NCI-H1436 (cell line): ENCODE measurements around the gene GCLM.
"Not testable (repeated sequence)": the region's sequence is repeated elsewhere in the genome, so short reads cannot be mapped to it uniquely, and the experiment has no call there.

Experiments used
- DNase-seq: peaks from one replicate; lab custom pipeline; 2025; lab: John Stamatoyannopoulos, UW

GCLM gene, protein sequence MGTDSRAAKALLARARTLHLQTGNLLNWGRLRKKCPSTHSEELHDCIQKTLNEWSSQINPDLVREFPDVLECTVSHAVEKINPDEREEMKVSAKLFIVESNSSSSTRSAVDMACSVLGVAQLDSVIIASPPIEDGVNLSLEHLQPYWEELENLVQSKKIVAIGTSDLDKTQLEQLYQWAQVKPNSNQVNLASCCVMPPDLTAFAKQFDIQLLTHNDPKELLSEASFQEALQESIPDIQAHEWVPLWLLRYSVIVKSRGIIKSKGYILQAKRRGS

DNA sequence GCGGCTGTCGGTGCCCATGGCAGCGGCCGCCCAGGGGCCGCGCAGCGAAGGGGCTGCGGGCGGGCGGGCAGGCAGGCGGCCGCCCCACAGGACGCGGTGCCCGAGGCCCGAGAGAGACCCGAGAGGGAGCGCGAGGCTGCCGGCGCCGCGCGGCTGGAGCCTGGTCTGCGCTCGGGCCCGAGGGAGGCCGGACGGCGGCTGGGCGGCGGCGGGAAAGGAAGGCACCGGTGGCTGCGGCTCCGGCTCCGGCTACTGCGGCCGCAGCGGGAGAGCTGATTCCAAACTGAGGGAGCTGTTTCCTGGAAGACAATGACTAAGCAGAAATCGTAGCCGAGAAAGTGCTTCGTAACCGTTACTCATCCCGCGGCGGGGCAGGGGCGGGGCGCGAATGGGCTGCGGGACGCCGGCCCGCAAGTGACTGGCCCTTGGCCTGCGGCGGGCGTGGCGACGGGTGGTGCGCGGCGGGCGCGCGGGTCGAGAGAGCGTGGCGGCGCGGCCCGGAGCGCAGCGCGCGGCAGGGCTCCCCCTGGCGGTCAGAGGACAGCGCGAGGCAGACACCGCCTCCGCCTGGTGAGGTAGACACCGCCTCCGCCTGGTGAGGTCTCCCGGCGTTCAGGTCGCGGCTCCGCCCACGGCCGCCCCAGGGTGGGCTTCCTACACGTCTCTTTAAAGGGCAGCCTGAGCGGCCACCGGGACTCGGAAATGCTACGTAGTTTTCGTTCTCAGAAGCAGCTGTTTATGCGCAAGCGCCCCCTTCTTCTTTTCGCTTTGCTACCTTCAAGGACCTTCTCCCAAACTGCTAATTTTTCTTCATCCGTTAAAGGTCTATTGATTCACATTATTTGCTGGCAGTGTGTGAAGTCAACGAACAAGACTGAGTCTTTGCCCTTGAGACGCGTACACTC, at the start of gene GCLM:
Gene GCLM (minus strand): TSS at position 285 of the 905 bp plus-strand sequence. CDS start 267 bp downstream, at position 18.
- peak; percentile 85 for DNase-seq

DNA sequence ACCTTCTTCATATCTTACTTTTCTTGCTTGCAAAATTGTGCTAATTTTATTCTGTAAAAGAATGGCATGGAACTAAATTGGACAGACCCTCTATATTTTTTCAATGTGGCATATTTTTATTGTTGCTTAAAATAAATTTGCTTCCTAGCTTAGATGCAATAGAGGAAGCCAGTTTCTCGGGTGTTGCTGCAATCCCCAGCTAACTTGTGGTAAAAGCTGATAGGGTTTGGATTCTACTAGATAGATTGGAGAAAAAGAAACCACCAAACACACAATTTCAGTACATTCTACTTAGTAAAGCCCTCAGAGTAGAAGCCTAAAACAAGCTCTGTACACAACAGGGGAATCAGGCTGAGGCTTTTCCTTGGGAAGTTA, 49.5 kb upstream of the GCLM start:
- DNase-seq: no peak

DNA sequence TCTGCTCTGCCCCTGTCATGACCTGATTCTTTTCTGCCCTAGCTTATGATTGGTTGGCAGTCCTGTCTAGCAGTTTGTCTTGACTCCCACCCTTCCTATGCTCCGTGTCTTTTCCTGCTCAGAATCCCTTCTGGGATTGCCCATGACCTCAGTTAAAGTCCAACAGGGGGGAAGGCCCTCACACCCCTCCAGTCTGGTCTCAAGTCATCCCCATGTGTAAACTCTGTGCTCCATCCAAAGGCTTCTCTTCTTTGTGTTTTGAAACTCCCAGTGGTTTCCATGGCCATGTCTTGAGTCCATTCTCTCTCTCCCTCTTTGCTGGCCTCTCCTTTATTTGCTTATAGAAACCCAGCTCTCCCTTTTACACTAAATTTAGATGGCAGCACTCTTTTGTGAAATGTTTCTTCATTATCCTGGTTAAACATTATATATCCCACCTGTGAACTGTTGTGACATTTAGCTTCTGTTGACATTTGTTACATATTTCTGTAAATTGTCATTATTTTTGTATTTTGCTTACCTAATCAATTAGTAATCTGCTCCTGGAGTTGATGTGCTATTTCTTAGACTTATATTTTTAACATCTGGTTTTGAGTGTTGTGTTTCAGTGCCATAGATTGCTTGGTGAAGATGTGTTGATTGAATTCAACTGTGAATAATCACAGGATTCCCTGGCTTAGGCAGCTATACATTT, 48.9 kb upstream of the GCLM start:
- DNase-seq: no peak

DNA sequence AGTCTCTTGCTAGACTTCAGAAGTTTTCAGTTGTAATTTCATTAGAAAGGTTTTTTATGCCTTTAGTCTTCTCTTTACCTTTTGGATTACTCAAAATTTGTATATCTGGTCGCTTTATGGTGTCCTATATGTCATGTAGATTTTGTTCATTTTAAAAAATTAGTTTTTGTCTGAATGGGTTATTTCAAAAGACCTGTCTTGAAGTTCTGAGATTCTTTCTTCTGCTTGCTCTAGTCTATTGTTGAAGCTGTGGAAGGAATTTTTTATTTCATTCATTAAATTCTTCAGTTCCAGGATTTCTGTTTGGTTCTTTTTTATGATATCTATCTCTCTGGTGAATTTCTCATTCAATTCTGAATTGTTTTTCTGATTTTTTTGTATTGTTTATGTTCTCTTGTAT, 46.5 kb upstream of the GCLM start:
- no peak for DNase-seq

DNA sequence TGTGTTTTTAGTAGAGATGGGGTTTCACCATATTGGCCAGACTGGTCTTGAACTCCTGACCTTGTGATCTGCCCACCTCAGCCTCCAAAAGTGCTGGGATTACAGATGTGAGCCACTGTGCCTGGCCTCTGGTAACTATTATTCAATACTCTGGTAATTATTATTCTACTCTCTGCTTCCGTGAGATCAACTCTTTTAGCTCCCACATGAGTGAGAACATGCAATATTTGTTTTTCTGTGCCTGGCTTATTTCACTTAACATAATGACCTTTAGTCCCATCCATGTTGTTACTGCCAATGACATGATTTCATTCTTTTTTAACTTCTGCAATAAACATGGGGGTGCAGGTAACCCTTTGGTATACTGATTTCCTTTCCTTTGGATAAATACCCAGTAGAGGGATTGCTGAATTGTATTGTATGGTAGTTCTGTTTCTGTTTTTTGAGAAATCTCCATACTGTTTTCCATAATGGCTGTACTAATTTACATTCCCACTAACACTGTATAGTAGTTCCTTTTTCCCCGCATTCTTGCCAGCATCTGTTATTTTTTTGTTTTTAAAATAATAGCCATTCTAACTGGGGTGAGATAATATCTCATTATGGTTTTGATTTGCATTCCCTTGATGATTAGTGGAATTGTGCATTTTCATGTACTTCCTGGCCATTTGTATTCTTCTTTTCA, 37.9 kb upstream of the GCLM start:
- not testable (repeated sequence) for DNase-seq

DNA sequence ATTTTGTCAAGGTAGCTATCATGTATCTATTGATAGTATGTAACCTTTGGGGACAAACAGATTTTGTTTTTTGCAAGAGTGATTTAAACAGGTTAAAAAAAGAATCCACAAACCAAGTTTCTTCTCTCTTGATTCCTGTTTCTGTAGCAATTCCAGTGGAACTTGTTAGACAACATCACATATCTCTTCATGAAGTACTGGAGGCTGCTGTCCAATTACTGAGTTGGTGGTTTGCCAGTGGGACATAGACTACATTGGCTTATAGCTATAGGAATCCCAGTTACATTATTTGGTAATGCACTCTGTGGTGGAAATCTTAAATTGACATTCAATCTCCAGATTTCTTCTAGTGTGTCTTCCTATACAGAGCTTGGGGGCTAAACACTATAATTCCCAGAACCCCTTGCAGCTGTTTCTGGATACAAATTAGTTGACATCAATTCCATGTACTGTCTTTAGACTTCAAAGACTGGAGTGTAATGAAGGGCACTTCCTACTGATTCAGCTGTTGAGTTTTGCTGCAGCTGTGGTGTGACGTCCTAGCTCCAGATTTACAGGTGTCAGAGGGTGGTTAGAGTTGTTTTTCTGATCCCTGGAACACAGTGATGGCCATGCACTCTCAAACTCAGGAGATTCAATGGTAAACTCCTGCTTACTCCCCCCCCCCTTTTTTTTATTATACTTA, 29.4 kb upstream of the GCLM start:
- no peak for DNase-seq

DNA sequence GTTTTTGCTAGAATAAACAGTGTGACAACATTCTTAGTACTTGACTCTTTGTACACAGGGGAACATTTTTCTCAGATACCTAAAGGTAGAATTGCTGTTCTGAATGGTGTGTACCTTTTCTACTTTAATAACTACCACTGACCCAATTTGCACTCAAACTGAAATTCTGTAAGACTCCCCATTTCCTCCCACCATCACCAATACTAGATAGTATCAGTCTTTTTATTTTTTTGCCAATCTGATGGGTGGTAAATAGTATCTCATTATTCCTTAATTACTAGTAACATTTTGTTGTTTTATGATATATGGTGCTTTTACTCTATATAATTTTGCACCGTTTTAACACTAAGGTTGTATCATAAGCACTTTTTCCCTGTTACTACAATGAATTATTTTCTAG, 28.8 kb upstream of the GCLM start:
- no peak for DNase-seq

DNA sequence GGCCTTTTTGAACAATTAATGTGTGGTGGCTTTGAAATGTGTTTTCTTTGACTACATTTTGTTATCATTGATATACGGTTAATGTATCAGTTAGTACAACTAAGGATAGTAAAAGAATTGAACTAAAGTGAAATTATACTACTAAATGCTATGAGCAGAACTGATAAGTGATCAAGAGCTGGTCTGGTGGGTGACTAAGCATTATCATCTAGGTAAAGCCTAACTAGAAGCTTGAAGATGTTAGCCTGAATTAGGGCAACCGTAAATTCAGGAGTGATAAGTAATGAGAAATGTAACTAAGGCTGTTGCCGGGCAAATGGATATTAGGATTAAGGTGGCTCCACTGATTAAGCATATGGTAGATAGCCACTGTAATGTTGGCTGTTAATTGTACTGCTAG, 16.0 kb upstream of the GCLM start:
- no peak for DNase-seq

DNA sequence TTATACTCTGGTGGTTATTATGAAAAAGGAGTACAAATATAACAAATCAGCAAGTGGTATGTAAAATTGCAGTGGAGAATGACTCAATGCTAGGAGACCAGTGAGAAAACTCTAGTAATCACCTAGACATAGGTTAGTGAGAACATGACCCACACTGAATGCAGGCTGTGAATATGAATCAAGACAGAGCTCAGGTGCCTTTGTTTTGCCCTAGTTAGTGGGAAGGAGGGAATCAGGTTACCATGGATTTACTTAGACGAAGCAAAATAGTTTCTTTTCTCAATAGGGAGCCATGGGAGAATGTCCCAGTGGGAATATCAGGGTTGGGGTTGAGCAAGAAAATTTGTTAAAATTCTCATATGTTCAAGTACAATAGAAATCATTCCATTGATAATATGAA, 10.6 kb upstream of the GCLM start:
- no peak for DNase-seq

DNA sequence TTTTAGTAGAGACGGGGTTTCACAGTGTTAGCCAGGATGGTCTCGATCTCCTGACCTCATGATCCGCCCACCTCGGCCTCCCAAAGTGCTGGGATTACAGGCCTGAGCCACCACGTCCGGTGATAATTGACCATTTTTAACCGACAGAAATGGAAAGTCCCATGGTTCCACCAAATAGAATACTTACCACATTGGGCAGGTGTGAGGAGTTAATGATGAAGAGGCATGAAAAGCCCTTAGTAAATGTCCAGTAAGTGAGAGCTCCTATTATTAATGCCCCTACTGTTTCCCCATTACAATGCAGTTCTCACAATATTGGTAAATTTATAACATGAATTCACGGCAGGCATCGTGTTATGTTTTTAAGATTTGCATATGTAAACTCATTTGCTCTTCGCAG, 8.1 kb upstream of the GCLM start:
- DNase-seq: no peak

DNA sequence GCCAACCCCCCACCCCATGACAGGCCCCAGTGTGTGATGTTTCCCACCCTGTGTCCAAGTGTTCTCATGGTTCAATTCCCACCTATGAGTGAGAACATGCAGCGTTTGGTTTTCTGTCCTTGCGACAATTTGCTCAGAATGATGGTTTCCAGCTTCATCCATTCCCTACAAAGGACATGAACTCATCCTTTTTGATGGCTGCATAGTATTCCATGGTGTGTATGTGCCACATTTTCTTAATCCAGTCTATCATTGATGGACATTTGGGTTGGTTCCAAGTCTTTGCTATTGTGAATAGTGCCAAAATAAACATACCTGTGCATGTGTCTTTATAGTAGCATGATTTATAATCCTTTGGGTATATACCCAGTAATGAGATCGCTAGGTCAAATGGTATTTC, 1.6 kb upstream of the GCLM start:
- not testable (repeated sequence) for DNase-seq

DNA sequence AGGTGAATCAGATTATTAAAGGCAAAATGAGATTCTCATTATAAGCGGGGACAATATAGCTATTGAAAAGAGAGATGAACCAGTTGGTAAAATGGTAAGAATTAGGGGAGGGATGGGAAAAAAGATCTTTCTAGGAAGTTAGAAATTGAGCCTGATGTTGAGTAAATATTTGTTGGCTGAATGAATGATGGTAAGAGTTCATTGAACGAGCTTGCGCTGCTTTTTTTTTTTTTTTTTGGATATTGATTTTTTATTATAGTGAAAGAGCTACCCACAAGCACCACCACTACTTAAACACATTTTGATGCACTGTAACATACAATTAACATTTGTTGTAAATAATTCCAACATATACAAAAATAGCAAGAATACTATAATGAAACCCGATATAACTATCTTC, 1.1 kb upstream of the GCLM start:
- no peak for DNase-seq

DNA sequence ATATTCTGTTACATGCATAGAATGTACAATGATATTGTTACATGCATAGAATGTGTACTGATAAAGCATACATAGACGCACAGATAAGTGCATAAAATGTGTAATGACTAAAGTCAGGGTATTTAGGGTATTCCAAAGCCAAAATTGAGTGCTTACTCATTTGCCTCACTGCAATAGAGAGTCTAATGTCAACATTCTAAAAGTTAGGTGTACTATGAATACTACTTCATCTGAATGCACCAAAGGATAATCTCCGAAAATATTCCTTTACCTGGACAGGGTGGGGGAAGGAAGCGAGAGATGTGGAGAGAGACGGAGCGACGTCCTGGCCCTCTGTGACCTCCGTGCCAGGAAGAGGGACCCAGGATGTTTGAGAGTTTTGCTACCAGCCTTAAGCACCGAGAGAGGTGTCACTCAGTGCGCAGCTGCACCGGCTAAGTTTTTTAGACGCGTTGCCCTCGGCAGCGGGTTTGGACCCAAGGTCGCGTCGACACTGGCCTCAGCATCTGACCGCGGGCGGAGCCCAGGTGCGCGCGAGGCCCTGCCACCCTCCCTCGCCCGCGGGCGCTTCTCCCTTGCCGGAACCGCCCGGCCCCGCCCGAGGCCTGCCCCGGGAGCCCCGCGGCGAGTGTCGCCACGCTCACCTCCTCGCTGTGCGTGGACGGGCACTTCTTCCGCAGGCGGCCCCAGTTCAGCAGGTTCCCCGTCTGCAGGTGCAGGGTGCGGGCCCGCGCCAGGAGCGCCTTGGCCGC, 660 bp downstream of the GCLM start:
- DNase-seq: no peak

DNA sequence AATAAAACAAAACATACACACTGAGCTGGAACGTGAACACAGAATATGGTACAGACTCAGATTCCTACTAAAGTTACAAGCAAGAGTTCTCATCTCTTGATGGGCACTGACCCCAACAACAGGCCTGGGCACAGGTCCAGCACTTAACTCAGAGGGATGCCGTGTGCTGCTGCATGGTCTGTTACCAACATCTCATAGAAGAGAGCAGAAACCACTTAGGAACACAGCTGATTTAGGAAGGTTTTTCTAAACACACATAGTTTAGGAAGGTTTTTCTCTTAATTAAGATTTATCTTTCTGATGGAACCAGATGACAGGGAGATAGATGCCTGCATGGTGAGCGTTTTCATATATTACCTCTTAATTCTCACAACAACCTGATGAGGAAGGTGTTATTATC, 1.5 kb downstream of the GCLM start:
- no peak for DNase-seq

DNA sequence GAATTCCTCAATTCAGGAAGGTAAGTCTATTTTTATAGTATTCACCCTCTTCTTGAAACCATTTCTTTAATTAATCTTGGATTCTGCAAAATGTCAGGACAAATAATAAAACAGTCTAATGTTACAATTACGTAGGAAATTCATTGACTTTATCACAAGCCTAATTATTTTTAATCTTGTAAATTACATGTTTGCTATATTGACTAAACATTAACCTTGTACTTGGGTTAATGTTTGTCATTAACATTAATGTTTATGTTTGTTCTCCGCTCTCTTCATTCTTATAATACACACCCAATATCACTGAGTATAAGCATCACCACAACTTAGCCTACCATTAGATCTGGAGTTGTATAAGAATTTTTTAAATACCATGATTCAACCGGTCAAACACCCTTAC, 2.8 kb downstream of the GCLM start:
- DNase-seq: no peak

DNA sequence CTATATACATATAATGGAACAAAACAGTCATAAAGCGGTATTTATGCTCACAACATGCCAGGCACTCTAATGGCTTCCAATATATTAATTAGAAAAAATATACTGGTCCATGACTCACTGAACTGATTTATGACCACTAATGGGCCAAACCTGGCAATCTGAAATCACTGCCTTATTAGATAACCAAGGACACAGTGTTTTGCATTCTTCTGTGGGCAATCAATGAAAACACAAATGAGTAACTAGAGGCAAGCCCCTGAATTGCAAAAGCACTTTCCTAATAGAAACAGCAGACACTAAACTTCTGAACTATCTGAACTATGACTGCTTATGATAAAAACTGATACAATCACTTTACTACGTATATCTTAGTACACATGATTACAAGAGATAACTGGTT, 3.5 kb downstream of the GCLM start:
- no peak for DNase-seq

DNA sequence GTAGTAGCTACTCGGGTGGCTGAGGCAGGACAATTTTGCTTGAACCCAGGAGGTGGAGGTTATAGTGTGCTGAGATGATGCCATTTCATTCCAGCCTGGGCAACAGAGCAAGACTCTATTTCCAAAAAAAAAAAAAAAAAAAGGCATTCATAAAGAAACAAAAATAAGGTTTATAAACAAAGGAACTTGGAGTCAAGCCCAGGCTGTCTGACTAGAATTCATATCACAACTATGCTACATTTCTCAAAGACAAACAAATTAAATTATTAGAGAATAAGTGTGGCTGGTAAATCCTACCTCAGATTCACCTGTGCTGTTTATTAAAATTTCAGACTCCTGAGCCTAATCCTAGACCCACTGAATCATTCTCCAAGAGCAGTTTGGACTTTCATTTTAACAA, 4.2 kb downstream of the GCLM start:
- no peak for DNase-seq

DNA sequence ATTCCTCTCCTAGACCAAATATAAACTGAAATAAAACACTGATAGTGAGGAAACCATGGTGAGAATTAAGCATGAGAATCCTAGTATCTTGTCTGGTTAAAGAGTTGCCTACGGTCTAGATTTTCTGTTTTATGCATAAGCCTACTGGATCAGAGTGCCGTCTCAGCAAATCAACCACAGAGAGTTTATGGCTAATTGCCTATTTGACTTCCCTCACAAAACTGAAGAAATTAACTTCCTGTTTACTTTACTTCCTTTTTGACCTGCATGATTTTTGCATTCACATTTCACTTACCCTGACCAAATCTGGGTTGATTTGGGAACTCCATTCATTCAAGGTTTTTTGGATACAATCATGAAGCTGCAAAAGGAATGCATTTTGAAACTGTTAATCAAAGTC, 5.0 kb downstream of the GCLM start:
- no peak for DNase-seq

DNA sequence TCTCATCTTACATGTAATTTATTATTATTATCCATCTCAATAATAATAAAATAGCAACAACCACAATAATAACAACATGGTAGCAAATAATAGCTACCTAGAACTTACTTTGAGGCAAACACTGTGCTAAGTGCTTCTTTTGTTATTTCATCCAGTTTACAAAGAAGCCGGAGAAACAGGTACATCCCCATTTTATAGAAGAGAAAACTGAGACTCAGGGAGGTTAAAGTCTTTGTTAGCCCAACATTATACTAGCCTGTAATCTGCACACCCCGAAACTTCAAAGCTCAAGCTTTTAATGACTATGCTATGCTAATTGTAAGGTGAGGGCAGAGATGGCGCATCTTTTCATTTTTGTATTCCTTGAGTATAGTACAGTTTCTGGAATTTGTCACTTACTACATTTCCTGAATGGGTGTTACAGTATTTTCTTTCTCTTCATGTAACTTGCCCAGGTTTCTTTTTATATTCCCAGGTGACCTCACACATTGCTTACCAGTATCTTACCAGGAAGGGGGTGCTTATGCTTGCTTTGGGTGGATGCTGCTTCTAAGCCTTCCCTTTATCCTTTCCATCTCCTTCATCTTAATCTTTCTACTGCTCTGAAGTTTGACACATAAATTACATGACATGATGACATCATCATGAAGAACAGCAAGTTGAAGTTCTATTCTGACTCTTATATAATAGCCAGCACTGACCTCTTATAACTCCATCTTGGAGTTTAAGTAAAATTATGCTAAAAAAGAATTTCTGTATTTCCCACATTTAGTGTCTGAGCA, 8.3 kb downstream of the GCLM start:
- no peak for DNase-seq

DNA sequence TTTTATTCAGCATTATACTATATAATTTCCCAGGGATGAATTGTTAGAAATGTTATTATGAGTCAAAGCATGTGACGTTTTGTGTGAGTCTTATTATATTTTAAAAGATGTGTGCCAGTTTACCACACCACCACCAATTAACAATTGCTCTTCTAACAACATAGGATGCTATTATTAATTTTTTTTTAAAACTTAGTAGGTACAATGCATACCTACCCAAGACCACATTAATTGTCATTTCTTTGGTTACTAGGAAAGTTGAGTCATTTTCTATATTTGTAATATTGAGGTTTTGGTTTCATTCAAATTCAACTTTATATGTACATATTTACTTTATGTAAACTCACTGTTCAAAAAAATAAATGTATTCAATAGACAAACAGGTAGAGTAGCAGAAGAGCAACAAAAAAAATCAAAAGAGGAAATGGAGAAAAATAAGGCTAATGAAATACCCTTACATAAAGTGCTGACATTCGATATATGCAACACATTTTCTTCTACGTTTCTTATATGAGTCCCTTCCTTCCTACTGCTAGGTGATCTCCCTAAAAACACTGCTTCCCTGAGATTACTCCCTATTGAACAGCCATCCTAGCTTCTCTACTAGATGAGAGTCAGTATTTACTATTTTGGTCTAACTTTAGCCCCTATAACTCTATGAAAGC, 9.6 kb downstream of the GCLM start:
- no peak for DNase-seq
